ENCODE results near the gene GARIN5B. TPM values are rescaled to one million over a fixed set of nuclear protein-coding genes. Genes with fewer than 3 reads are reported as not detected.

GARIN5B gene
- total and polyA plus RNA-seq, 2 of the 13 experiments (the other 11 are each of a cell fraction or from before 2014, with no cell fraction given): not detected

DNA sequence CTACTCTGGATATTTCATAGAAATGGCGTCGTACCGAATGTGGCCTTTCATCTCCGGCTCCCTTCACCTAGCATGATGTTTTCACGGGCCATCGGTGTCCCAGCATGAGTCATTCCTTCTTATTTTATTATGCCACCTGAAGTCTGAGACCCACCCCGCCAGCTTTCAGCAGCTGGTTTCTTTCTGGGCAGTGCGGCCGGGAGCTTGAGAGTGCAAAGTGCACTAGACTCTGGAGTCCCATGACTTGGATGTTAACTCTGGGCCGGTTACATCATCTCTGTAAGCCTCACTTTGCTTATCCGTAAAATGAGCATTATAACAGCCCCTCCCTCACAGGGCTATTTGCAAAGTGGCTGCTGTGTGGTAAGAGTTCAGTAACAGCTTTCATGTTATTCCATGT, 29.2 kb downstream of the GARIN5B start (continued):
- TF ChIP-seq DZIP1 (CRISPR knock-in tag; IDR thresholded peaks at IDR 0.05) (no peak), MAFG (CRISPR knock-in tag; IDR thresholded peaks at IDR 0.05) (no peak), RBM39 (IDR thresholded peaks at IDR 0.05; ENCODE audit: low read depth, low read length, poor library complexity, severe bottlenecking) (no peak), ZNF780A (CRISPR knock-in tag; IDR thresholded peaks at IDR 0.05) (no peak), ZNF207 (IDR thresholded peaks at IDR 0.05; ENCODE audit: borderline replicate concordance) (no peak), NFYB (CRISPR knock-in tag; IDR thresholded peaks at IDR 0.05) (no peak), ZNF670 (CRISPR knock-in tag; IDR thresholded peaks at IDR 0.05; ENCODE audit: borderline replicate concordance) (peak; percentile 46; the same call in 1 of the 2 replicates), EED (CRISPR knock-in tag; IDR thresholded peaks at IDR 0.05) (no peak), MAFF (IDR thresholded peaks at IDR 0.05; ENCODE audit: low read depth, low read length) (no peak), SRSF4 (IDR thresholded peaks at IDR 0.05; ENCODE audit: low read depth, low read length, poor library complexity, severe bottlenecking) (no peak), ZNF160 (CRISPR knock-in tag; IDR thresholded peaks at IDR 0.05) (no peak), ZNF768 (CRISPR knock-in tag; IDR thresholded peaks at IDR 0.05) (no peak), ZNF362 (CRISPR knock-in tag; IDR thresholded peaks at IDR 0.05; ENCODE audit: borderline replicate concordance) (no peak), SMYD3 (CRISPR knock-in tag; IDR thresholded peaks at IDR 0.05) (no peak), FOSL2 (CRISPR knock-in tag; IDR thresholded peaks at IDR 0.05) (peak; percentile 95)
- TF ChIP-seq, protein P1, sequence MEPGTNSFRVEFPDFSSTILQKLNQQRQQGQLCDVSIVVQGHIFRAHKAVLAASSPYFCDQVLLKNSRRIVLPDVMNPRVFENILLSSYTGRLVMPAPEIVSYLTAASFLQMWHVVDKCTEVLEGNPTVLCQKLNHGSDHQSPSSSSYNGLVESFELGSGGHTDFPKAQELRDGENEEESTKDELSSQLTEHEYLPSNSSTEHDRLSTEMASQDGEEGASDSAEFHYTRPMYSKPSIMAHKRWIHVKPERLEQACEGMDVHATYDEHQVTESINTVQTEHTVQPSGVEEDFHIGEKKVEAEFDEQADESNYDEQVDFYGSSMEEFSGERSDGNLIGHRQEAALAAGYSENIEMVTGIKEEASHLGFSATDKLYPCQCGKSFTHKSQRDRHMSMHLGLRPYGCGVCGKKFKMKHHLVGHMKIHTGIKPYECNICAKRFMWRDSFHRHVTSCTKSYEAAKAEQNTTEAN (CRISPR knock-in tag; conservative IDR thresholded peaks at IDR 0.05): no peak
- TF ChIP-seq, protein P2, sequence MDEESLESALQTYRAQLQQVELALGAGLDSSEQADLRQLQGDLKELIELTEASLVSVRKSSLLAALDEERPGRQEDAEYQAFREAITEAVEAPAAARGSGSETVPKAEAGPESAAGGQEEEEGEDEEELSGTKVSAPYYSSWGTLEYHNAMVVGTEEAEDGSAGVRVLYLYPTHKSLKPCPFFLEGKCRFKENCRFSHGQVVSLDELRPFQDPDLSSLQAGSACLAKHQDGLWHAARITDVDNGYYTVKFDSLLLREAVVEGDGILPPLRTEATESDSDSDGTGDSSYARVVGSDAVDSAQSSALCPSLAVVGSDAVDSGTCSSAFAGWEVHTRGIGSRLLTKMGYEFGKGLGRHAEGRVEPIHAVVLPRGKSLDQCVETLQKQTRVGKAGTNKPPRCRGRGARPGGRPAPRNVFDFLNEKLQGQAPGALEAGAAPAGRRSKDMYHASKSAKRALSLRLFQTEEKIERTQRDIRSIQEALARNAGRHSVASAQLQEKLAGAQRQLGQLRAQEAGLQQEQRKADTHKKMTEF (CRISPR knock-in tag; IDR thresholded peaks at IDR 0.05): peak; percentile 54; the same call in 1 of the 2 replicates
- TF ChIP-seq, protein P3, sequence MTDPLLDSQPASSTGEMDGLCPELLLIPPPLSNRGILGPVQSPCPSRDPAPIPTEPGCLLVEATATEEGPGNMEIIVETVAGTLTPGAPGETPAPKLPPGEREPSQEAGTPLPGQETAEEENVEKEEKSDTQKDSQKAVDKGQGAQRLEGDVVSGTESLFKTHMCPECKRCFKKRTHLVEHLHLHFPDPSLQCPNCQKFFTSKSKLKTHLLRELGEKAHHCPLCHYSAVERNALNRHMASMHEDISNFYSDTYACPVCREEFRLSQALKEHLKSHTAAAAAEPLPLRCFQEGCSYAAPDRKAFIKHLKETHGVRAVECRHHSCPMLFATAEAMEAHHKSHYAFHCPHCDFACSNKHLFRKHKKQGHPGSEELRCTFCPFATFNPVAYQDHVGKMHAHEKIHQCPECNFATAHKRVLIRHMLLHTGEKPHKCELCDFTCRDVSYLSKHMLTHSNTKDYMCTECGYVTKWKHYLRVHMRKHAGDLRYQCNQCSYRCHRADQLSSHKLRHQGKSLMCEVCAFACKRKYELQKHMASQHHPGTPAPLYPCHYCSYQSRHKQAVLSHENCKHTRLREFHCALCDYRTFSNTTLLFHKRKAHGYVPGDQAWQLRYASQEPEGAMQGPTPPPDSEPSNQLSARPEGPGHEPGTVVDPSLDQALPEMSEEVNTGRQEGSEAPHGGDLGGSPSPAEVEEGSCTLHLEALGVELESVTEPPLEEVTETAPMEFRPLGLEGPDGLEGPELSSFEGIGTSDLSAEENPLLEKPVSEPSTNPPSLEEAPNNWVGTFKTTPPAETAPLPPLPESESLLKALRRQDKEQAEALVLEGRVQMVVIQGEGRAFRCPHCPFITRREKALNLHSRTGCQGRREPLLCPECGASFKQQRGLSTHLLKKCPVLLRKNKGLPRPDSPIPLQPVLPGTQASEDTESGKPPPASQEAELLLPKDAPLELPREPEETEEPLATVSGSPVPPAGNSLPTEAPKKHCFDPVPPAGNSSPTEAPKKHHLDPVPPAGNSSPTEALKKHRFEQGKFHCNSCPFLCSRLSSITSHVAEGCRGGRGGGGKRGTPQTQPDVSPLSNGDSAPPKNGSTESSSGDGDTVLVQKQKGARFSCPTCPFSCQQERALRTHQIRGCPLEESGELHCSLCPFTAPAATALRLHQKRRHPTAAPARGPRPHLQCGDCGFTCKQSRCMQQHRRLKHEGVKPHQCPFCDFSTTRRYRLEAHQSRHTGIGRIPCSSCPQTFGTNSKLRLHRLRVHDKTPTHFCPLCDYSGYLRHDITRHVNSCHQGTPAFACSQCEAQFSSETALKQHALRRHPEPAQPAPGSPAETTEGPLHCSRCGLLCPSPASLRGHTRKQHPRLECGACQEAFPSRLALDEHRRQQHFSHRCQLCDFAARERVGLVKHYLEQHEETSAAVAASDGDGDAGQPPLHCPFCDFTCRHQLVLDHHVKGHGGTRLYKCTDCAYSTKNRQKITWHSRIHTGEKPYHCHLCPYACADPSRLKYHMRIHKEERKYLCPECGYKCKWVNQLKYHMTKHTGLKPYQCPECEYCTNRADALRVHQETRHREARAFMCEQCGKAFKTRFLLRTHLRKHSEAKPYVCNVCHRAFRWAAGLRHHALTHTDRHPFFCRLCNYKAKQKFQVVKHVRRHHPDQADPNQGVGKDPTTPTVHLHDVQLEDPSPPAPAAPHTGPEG (CRISPR knock-in tag; IDR thresholded peaks at IDR 0.05): 0 out of 2 replicates have a peak, but pooled peaks have one; percentile 48
